GM21576 (cell line): ENCODE data around the gene MTG2.

ENCODE experiments used
- ATAC-seq: cut with Tn5 transposase; IDR thresholded peaks from one replicate; pipeline ENCODE4 v1.9.1; 2021; ENCODE audit warnings: mild to moderate bottlenecking, moderate library complexity; ENCODE audit not compliant: unreplicated experiment

The MTG2 gene

GRCh38 chr20:62244644-62245108, 61.8 kb downstream of the MTG2 start:
- no peak for ATAC-seq

GRCh38 chr20:62245911-62246280, 63.1 kb downstream of the MTG2 start:
- ATAC-seq: no peak

DNA sequence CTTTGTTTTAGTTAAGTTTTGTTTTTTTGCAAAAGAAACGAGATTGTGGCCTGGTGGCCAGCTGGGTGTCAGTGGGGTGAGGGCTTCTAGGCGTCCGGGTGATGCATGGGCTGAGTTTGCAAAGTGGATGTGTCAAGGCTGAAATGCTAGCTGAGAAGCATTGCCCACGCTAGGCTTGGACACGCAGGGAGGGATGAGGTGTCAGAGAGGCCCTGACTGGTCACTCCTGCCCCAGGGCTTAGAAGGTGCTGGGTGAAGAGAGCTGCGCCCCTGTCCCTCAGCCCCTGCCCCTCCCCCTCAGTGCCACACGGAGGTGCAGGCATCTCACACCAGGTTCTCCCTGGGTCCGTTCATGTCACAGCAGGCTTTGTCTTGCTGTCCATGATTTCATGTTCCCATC, 63.6 kb downstream of the MTG2 start:
- ATAC-seq: no peak

DNA sequence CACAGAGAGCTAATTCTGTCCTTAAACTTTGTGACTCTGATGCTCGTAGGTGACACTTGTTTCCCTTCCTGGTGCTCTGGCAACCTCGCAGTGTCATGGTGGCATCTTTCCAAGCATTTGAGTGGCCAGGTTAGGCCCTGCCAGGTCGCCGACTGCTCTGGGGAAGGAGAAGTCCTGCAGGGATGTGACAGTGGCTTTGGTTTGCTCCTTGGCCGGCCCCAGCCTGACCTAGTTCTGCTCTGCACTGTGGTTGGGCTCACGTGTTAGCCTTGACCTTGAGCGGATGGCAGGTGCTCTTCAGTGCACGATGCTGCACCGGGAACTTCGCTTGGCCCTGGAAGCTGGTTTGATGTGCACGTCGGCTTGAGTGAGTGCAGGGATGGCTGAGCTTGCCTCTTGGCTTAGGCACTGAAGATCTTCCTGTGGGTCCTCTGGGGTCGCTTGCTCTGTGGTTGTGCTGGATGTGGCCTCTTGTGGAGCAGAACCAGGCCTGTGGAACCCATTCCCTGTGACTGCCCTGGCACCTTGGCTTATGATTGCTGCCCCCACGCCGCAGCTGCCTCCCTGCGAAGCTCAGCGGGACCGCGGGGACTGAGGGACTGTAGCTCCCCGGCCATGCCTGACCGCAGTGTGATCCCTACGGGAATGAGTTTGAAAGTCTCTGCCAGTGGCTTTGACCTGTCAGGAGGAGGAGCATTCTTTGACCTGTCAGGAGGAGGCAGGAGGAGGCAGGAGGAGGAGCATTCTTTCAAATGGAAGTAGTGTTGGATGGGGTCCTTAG, 64.2 kb downstream of the MTG2 start:
- ATAC-seq: no peak

DNA sequence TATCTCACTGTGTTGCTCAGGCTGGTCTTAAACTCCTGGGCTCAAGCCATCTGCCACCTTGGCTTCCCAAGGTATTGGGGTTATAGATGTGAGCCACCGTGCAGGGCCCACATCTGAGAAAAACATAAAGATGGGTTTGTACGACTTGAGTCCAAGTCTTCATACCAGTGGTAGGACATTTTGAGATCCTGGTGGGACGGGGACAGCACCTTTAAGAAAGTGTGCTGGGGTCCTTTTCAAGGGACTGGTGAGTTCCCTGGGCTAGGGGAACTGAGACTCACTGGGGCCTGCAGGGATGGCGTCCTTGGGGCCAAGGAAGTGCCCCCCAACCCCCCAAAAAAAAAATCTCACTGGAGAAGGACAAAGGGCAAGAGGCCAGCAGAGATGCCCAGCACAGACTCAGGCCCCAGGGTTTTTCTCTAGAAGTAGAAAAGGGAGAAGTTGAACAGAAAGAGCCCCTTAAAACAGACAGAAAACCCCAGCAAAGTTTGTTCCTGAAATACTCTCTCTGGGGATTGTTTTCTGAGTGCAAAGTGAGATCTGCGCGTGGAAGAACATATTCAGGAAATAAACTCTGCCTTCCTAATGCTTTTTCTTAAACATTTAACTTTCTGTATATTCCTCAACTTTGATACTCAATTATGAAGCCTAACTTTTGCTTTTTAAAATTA, 66.2 kb downstream of the MTG2 start:
- ATAC-seq: no peak

- no peak for ATAC-seq
Measured at GRCh38 chr20:62252342-62252966, 69.6 kb downstream of the MTG2 start.
